GM21786 (cell line): ENCODE measurements around the gene ARHGEF16.

Experiments used
- ATAC-seq: cut with Tn5 transposase; IDR thresholded peaks from one replicate; pipeline ENCODE4 v1.9.1; 2021; ENCODE audit not compliant: unreplicated experiment

The ARHGEF16 gene

GRCh38 chr1:3456964-3457909 is 2.8 kb downstream of the ARHGEF16 start:
- ATAC-seq: no peak

- no peak for ATAC-seq
Observed at GRCh38 chr1:3457910-3458883, 3.7 kb downstream of the ARHGEF16 start.

GRCh38 chr1:3459051-3459908 is 4.8 kb downstream of the ARHGEF16 start:
- no peak for ATAC-seq

- ATAC-seq: no peak
Observed at GRCh38 chr1:3459940-3460671, 5.6 kb downstream of the ARHGEF16 start.

GRCh38 chr1:3460672-3461131 is 6.2 kb downstream of the ARHGEF16 start:
- ATAC-seq: no peak

- ATAC-seq: no peak
Observed at GRCh38 chr1:3461238-3461933, 6.9 kb downstream of the ARHGEF16 start.

DNA sequence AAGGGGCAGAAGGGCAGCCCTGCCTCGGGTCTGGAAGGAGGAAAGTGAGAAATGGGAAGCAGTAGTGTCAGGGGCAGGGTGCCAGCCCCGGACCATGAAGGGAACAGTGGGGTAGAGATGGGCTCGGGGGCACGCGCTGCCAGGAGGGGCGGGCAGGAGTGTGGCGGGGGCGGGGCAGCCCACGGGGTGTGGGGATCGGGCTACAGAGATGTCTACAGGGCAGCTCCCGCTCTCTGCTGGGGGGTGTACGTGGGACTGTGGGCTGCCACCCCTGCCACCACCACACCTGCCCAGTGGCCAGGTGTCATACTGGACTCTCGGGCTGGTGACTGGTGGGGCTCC is 7.4 kb downstream of the ARHGEF16 start:
- ATAC-seq: no peak

DNA sequence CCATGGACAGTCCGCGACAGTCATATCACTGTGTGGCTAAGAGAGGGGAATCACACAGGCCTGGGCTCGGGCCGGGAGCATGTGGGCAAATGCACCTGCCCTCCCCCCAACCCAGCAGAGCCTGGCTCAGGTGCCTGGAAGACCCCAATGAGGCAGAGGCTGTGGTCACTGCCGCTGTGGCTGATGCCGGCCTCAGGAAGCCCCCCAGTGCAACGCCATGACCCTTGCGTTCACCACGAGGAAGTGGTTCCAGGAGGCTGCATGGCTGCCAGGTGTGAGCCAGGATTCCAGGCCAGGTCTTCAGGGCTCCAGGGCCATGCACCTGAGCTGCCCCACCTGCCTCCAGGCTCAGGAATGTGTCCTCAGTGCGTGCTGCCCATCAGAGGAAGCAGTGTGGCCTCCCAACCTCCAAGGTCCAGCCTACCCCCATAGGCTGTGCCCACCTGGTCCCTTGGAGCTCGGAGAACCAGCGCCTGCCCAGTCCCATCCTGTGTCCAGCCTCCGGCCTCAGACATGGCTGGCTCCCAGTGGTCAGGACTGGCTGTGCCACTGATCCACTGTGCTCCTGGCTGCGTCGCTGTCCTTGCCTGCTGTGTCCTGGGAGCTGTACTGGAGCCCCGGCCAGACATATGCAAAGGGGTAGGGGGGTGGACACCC is 8.0 kb downstream of the ARHGEF16 start:
- no peak for ATAC-seq

- ATAC-seq: no peak
Observed at GRCh38 chr1:3463013-3463385, 8.5 kb downstream of the ARHGEF16 start.

- no peak for ATAC-seq
Observed at GRCh38 chr1:3463408-3463863, 9.0 kb downstream of the ARHGEF16 start.

GRCh38 chr1:3463891-3464648 is 9.6 kb downstream of the ARHGEF16 start:
- ATAC-seq: no peak

DNA sequence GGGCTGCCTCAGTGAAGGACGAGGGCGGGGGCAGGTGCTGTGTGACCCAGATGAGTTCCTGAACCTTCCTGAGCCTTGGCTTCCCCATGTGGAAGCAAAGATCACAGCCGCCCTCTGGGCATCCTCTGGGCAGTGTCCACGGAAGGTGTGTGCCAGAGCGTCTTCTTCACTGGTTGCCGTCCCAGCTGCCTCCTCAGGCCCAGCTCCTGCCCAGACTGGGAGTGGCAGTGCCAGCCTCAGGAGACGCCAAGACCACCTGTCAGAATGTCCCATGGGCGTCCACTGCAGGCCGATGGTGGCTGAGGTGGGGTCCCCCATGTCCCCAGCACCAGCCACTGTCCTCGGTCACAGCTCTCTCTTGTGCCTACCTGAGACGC is 10.2 kb downstream of the ARHGEF16 start:
- no peak for ATAC-seq

DNA sequence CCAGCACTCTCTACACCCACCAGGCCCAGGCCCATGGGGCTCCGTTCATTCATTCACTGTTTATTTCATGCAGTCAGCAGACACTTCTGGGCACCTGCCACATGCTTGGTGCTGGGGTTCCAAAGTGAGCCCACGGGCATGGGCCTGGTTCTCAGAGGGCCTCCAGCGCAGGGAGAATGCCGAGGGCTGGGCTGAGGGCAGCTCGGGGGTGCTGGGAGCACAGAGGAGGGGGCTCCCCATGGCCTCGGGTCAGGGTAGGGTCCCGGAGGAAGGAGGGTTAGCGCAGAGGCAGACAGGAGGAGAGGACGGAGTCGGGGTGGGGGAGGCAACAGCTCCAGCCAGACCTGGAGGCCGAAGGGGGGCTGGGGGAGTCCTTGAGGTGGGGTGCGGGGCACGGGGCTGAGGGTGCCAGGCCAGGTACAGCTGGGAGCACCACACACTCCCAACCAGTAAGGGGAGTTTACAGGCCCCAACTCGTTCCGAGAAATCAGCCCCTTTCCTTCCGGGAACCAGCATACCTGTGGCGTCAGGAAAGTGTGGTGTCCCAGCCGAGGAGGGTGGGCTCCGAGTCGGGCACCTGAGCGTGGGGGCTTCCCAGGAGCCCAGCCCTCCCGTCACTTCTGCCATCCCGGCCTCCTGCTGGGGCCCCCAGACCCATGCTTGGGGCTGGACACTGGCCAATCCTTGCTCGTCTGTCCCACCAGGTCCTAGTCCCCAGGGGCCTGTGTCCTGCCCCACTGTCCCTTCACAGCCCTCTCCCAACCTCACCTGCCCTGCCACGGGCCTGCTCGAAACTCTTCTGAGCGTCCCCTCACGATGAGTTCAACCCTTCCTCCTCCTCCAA is 10.8 kb downstream of the ARHGEF16 start:
- ATAC-seq: no peak

- ATAC-seq: no peak
Observed at GRCh38 chr1:3465935-3466321, 11.5 kb downstream of the ARHGEF16 start.

- ATAC-seq: no peak
Observed at GRCh38 chr1:3466366-3467075, 12.1 kb downstream of the ARHGEF16 start.
